Adipose tissue (tissue), 3 donors: ENCODE measurements around the gene SLC39A3. TPM values are rescaled to one million over a fixed set of nuclear protein-coding genes. Genes with fewer than 3 reads are reported as not detected.

Source experiments
- H3K27ac ChIP-seq: one replicate; pipeline ENCODE4 v1.5.1; 2013; ENCODE audit warnings: low read depth, low read length
- WGBS, 3 donors: extraction: QIAGEN DNeasy Blood & Tissue Kit; methylation state at CpG; one replicate each; pipeline ENCODE4 v1.1.7; 2013; 5-methylcytosine and 5-hydroxymethylcytosine counted together
- polyA plus RNA-seq, 3 donors: library from polyadenylated mRNA; stranded (reverse); fragments of 200-250 nt; gene quantifications; one replicate each; pipeline ENCODE4 v1.2.3, GENCODE V29; 2013
- donor health status: healthy with polysubstance abuse.
- donor health status: Bipolar disorder and iron deficiency.
- donor health status: healthy.

SLC39A3 gene
- polyA plus RNA-seq, 3 donors, result 16.0 to 35.2 (median 24.1) TPM

DNA sequence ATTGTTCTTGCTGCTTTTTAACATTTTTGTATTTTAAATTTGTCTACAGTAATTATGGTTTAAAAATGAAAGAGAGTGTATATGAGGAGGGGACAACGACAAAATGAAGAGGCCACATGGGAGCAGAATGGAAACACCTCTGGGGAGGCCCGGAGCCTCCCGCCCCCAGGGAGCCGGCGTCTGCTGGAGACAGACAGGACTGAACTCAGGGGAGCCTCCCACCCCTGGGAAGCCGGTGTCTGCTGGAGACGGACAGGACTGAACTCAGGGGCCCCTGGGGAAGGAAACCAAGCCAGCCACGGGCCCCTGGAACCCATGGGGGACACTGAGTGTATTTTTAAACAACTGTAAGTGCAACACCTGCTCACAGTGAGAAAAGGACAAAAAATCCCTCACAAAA, 16.7 kb upstream of the SLC39A3 start:
- 79 to 89% (median 81%) methylated on average over 8 of the region's 8 CpGs for WGBS, 3 donors

DNA sequence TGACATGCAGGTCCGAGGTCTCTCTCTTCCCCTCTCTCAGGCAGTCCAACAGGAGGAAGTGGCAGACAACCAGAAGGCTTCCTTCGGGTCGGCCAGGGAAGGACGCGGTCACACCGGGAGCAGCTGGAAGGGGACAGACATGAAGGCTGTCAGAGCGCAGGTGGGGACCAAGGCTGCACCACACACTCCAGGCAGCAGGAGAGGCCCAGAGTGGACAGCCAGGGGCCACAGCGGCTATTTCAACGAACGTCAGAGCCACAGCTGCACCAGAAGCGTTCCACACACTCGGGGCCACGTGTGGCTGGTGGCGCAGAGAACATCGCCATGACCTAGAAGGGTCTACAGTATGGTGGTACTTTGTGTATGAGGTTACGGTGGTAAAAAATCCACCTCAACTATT, 16.0 kb upstream of the SLC39A3 start:
- H3K27ac ChIP-seq, result no peak overlapping the region
- 90 to 94% (median 90%) methylated on average over 16 of the region's 16 CpGs for WGBS, 3 donors

More for the DNA sequence above, 16.7 kb upstream of the SLC39A3 start:
- H3K27ac ChIP-seq, result no peak overlapping the region

- 91 to 93% (median 91%) methylated on average over 16 of the region's 16 CpGs for WGBS, 3 donors
- H3K27ac ChIP-seq, result no peak overlapping the region
These were observed 15.6 kb upstream of the SLC39A3 start for GRCh38 chr19:2755448-2755705.

GRCh38 chr19:2754659-2755447, 15.0 kb upstream of the SLC39A3 start:
- WGBS, 3 donors, result 91 to 95% (median 94%) methylated on average over 42 to 43 of the region's 43 CpGs

DNA sequence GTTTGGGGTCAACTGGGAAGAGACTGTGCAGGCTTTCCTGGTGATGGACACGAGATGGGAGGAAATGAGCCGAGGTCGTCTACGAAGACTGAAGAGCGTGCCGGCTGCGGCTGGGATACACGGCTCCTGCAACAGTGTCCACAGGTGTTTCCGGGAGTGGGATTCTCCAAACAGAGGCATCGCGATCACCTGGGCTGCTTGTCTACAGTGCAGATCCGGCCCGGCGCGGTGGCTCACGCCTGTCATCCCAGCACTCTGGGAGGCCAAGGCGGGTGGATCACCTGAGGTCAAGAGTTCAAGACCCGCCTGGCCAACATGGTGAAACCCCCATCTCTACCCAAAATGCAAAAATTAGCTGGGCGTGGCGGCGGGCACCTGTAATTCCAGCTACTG, 11.6 kb upstream of the SLC39A3 start:
- H3K27ac ChIP-seq, result no peak overlapping the region
- WGBS, 3 donors, result 86 to 89% (median 87%) methylated on average over 21 of the region's 21 CpGs

More at GRCh38 chr19:2754659-2755447, 15.0 kb upstream of the SLC39A3 start:
- no peak overlapping the region for H3K27ac ChIP-seq

GRCh38 chr19:2750808-2751437, 11.1 kb upstream of the SLC39A3 start:
- 58 to 77% (median 64%) methylated on average over 17 of the region's 17 CpGs for WGBS, 3 donors
- no peak overlapping the region for H3K27ac ChIP-seq

DNA sequence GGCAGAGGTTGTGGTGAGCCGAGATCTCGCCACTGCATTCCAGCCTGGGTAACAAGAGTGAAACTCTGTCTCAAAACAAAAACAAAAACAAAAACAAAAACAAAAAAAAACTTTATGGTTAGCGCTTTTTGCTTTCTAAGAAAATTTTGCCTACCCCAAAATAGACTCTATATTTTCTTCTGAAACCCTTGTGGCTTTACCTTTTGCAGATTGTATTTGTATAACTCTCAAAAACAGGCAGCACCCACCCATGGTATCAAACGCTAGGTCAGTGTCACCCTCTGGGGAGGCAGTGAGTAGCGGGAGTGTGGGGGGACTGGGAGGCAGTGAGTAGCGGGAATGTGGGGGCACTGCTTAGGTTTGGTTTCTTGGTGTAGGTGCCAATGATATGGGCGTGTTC, 7.5 kb upstream of the SLC39A3 start:
- no peak overlapping the region for H3K27ac ChIP-seq
- 81 to 84% (median 82%) methylated on average over 7 of the region's 7 CpGs for WGBS, 3 donors

- no peak overlapping the region for H3K27ac ChIP-seq
- WGBS, 3 donors, result 38 to 48% (median 41%) methylated on average over 4 of the region's 4 CpGs
These were observed 4.3 kb upstream of the SLC39A3 start for GRCh38 chr19:2744113-2744512.

GRCh38 chr19:2743099-2743498, 3.3 kb upstream of the SLC39A3 start:
- WGBS, 3 donors, result 64 to 80% (median 78%) methylated on average over 8 of the region's 8 CpGs
- no peak overlapping the region for H3K27ac ChIP-seq

DNA sequence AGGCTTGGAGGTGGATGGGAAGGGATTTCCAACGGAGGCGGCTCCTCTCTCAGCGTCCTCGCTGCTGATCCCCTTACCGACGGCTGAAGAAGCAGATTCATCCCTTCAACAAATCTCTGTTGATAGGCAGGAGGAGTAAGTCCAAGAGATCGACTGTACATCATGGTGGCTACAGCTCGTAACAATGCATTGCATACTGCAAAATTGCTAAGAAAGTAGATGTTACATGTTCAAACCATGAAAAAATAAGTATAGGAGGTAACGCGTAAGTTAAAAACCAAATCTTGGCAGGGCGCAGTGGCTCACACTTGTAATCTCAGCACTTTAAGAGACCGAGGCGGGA, 468 bp upstream of the SLC39A3 start:
- no peak overlapping the region for H3K27ac ChIP-seq
- 43 to 46% (median 45%) methylated on average over 13 of the region's 13 CpGs for WGBS, 3 donors

DNA sequence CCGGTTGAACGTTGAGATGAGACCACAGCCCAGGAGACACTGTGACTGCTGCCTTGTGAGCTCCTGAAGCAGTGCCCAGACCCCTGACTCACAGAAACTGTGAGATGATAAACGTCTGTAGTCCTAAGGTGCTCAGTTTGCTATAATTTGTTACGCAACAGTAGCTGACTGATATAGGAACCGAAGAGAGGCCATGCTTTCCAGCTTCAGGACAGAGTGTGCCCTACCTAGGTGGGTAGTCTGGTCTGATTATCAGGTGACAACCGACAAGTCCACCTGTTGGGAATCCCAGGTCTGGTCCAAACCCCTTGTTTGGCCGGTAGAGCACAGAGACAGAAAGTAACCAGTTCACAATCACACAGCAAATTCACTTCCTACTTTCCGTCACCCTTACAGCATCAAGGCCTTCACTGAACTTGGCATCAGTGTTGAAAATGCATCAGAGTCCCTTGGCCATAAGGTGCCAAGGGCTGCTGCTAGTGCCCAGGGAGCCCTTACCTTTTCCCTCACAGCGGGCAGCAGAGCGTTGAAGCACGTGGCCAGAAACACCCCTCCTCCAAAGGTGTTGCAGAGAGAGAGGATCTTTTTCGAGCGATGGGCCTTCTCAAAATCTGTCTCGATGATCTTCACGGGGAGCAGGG, 3.1 kb downstream of the SLC39A3 start:
- no peak overlapping the region for H3K27ac ChIP-seq
- WGBS, 3 donors, result 85 to 92% (median 89%) methylated on average over 15 of the region's 15 CpGs

DNA sequence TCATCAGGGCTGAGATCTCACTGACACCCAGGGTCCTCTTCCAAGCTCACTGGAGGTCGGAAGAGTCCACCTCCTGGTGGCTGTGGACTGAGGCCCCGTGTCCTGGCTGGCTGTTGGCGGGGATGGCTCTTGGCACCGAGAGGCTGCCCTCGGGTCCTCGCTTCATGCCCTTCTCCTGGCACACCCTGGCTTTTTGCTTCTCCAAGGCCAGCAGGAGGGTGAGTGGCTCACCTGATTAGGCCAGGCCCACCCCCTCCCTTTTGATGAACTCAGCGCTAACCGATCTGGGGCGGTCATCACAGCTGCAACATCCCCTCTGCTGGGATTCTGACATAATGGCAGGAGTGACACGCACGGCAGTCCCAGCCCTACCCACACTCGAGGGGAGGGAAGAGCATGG, 4.4 kb downstream of the SLC39A3 start:
- WGBS, 3 donors, result 95 to 99% (median 96%) methylated on average over 12 of the region's 12 CpGs
- no peak overlapping the region for H3K27ac ChIP-seq

DNA sequence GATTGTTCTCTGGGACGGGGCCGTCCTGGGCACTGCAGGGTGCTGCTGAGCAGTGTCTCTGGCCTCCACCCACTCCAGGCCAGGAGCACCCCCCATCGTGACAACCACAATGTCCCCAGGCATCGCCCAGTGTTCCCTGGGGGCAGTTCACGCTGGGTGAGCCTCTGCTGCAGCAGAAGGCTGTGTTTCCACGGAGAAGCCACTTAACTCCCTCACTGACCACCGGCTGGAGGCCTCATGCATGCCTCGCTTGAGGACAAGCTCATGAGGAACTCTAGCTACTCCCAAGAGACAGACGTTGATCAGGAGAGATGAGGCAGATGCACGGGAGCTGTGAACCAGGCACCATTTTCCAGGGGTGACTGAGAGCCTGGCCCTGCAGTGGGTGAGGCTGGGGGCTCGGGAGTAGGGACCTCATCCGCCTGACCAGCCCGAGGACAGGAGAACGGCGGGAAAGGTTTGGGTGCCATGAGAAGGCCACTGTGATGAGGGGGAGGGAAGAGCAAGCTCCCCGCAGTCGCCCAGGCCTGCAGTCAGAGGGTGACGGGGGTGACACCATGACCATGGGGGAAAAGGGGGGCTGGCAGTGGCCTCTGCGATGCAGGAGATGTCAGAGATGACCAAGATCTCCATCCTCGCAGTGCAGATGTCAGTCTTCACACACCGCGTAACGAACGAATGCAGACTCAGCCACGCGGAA, 5.1 kb downstream of the SLC39A3 start:
- WGBS, 3 donors, result 88 to 89% (median 88%) methylated on average over 24 to 26 of the region's 26 CpGs

GRCh38 chr19:2733930-2734588, 5.8 kb downstream of the SLC39A3 start:
- 75 to 88% (median 81%) methylated on average over 35 of the region's 35 CpGs for WGBS, 3 donors
- no peak overlapping the region for H3K27ac ChIP-seq

More for the DNA sequence above, 5.1 kb downstream of the SLC39A3 start:
- H3K27ac ChIP-seq, result no peak overlapping the region

- WGBS, 3 donors, result 95 to 96% (median 95%) methylated on average over 30 to 38 of the region's 38 CpGs
- H3K27ac ChIP-seq, result no peak overlapping the region
These were observed 6.9 kb downstream of the SLC39A3 start for GRCh38 chr19:2732883-2733282.

DNA sequence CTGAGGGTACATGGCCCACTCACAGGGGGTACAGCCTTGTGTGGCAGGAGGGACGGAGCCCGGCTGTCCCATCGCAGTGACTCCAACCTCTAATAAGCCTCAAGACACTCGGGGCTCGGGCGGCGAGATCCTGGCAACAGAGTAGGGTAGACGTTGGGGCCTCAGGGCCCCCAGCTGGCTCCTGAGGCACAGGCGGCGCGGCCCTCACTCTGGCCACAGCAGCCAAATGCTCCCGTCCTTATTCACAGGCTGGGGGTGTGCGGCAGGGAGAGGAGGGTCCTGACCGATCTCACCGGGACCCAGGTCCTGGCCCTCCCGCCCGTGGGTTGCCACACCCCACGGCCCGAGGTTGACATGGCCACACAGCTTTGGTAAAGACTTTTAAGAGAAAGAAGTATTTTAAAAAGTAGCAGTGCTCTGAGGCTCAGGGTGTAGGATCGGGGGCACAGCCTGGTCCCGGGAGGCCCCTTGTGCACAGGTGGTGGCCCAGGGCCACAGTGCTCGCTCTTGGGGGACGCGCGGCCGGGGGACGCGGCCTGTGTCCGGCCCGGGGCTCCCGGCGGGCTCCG, 7.6 kb downstream of the SLC39A3 start:
- 94 to 95% (median 94%) methylated on average over 32 to 33 of the region's 33 CpGs for WGBS, 3 donors

DNA sequence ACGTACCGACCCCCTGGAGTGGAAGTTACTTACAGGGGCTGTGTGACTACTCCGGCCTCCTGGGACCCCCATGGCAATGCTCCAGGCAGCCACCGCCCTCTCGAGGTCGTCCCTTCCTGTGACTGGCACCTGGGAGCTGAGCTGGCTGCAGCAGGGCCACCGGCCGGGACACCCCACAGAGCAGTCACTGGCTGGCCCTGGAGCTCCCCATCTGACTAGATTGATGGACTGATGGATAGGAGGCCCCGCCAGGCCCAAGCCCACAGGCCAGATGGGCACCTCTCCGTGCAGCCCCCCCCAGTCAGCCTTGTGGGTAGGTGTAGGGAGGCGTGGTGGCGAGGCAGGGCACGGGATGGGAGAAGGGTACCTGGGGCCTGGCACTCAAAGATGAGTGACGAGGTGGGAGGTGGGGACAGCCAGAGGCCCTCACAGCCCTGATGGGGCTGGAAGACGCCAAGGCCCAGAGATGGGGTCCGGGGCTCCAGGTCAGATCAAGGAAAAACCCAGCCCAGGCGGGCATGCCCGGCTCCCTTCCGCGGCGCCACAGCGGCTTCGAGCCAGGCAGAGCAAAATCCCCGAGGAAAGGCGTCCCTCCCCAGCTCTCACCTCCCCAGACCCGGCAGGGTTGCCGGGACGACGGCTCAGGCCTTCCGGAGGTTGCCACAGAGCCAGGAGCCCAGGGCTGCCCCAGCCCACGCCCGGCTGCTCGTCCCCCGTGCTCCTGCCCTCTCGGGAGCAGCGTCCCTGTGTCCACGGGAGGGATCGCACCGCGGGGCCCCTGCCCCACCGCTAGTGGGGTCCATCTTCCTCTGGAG, 8.4 kb downstream of the SLC39A3 start:
- no peak overlapping the region for H3K27ac ChIP-seq
- WGBS, 3 donors, result 86 to 89% (median 87%) methylated on average over 39 to 41 of the region's 41 CpGs

More for the DNA sequence above, 7.6 kb downstream of the SLC39A3 start:
- H3K27ac ChIP-seq, result no peak overlapping the region
